Activated T-cell treated with anti-CD3 and anti-CD28 coated beads, Interleukin-2, amount 50 U/mL, for 4 hours (primary cell): Measurements from ENCODE around the gene VAMP3. TPM values are rescaled to one million over a fixed set of nuclear protein-coding genes. Genes with fewer than 3 reads are reported as not detected.
"Not testable (repeated sequence)": the region's sequence is repeated elsewhere in the genome, so short reads cannot be mapped to it uniquely, and the experiment has no call there.

Source experiments
- ATAC-seq, 2 donors: fragments of 200-7000 bp; cut with Tn5 transposase; one replicate each; pipeline ENCODE4 v1.10.0; 2021
- DNase-seq: peaks from one replicate; pipeline ENCODE4 v3.0.0-alpha.2; 2020
- H3K27me3 Mint-ChIP-seq: one replicate; pipeline ENCODE4 v1.8.0; 2021; ENCODE audit warnings: low read depth, mixed read lengths
- H3K36me3 Mint-ChIP-seq: one replicate; pipeline ENCODE4 v1.8.0; 2022; ENCODE audit warnings: mixed read lengths; ENCODE audit not compliant: insufficient read depth
- H3K4me1 Mint-ChIP-seq: one replicate; pipeline ENCODE4 v1.8.0; 2021; ENCODE audit warnings: low read depth, mixed read lengths
- H3K4me3 Mint-ChIP-seq: one replicate; pipeline ENCODE4 v1.8.0; 2021; ENCODE audit warnings: mild to moderate bottlenecking, moderate library complexity, mixed read lengths
- H3K9me3 Mint-ChIP-seq: one replicate; pipeline ENCODE4 v1.8.0; 2021; ENCODE audit warnings: mixed read lengths
- total RNA-seq, 3 donors: library from RNA; stranded (reverse); gene quantifications; one replicate each; pipeline ENCODE4 v1.2.1, GENCODE V29; 2021

VAMP3 gene
- total RNA-seq, 3 donors from 2014 or later, result 17.6 to 21.7 (median 20.2) TPM

DNA sequence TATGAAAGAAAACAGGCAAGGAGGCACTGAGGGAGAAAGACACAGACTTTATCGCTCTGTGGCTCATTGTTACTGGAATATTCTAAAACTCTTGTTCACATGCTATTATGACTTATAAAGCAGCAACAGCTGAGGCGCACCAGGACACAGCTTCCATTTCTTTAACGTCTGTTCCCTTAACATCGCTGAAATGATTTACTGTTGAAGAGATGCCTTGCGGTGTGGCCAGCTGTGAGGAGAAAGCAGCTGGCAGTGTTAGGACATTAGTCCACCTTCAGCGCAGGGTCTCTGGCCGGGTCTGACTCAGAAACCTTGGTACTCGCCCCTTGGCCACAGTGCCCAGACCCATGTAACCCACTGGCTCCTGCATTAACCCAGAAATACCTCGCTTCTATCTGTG lies 9.9 kb downstream of the VAMP3 start:
- DNase-seq, result no peak
- no peaks in the 10 kb centered on the region for H3K9me3 Mint-ChIP-seq
- no peaks in the 10 kb centered on the region for H3K27me3 Mint-ChIP-seq

GRCh38 chr1:7781501-7781900 lies 10.4 kb downstream of the VAMP3 start:
- H3K9me3 Mint-ChIP-seq, result no peaks in the 10 kb centered on the region
- peaks cover 25% of the 10 kb centered on the region for H3K4me1 Mint-ChIP-seq
- no peak overlapping the region for H3K4me3 Mint-ChIP-seq

More for the DNA sequence above, 9.9 kb downstream of the VAMP3 start:
- no peak overlapping the region for H3K4me3 Mint-ChIP-seq
- peaks cover 6% of the 10 kb centered on the region for H3K36me3 Mint-ChIP-seq
- ATAC-seq, result no peak
- peaks cover 25% of the 10 kb centered on the region for H3K4me1 Mint-ChIP-seq

DNA sequence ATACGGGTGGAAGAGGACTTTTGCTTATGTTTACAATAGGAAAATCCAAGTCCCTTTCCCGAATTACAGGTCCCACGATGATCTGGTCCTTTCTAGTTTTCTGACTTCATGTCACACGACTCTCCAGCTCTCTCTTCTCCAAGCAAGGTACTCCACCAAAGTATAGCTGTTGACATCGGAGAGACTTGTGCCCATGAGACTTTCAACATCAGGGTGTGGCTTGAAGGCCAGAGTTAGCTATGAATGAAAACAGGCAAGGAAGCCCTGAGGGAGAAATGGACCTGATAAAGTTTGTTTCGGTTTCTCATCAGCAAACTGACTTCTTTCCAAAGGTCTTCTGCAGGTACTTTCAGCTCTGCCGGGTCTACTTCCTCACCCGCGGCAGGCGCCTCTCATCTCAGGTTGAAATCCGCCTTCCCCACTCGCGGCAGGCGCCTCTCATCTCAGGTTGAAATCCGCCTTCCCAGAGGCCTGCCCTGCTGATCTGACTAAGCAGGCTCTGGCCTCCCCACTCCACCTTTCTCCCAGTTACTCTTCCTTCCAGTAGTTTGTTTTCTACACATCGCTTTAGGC lies 10.9 kb downstream of the VAMP3 start:
- peak overlapping the region; percentile 80 for H3K4me3 Mint-ChIP-seq
- peaks cover 25% of the 10 kb centered on the region for H3K4me1 Mint-ChIP-seq
- H3K9me3 Mint-ChIP-seq, result no peaks in the 10 kb centered on the region
- DNase-seq (peak; percentile 25), ATAC-seq (no peak)
- H3K27me3 Mint-ChIP-seq, result no peaks in the 10 kb centered on the region
- H3K36me3 Mint-ChIP-seq, result peaks cover 5% of the 10 kb centered on the region

More at GRCh38 chr1:7781501-7781900, 10.4 kb downstream of the VAMP3 start:
- no peak for ATAC-seq
- H3K36me3 Mint-ChIP-seq, result peaks cover 5% of the 10 kb centered on the region
- no peaks in the 10 kb centered on the region for H3K27me3 Mint-ChIP-seq
- DNase-seq, result no peak

- Mint-ChIP-seq H3K36me3 (peaks cover 7% of the 10 kb centered on the region), H3K4me3 (peak overlapping the region; percentile 80), H3K27me3 (no peaks in the 10 kb centered on the region), H3K9me3 (no peaks in the 10 kb centered on the region), H3K4me1 (peaks cover 25% of the 10 kb centered on the region)
- DNase-seq, result no peak
- peak; percentile 26 to 33 for ATAC-seq
Observed at GRCh38 chr1:7783178-7783711, 12.1 kb downstream of the VAMP3 start.

GRCh38 chr1:7783826-7784491 lies 12.9 kb downstream of the VAMP3 start, which contains the start of gene PER3:
TSS of gene PER3 (plus strand) at chr1:7784291. CDS start at chr1:7784878, 587 bp downstream.
- peak; percentile 88 for DNase-seq
- peaks cover 5% of the 10 kb centered on the region for H3K36me3 Mint-ChIP-seq

GRCh38 chr1:7784492-7785071 lies 13.5 kb downstream of the VAMP3 start:
- DNase-seq (peak; percentile 9), ATAC-seq (no peak)
- Mint-ChIP-seq H3K27me3 (no peaks in the 10 kb centered on the region), H3K4me3 (peak overlapping the region; percentile 47), H3K9me3 (no peaks in the 10 kb centered on the region), H3K36me3 (peaks cover 8% of the 10 kb centered on the region), H3K4me1 (peaks cover 25% of the 10 kb centered on the region)

More at GRCh38 chr1:7783826-7784491, 12.9 kb downstream of the VAMP3 start, which contains the start of gene PER3:
- H3K27me3 Mint-ChIP-seq, result no peaks in the 10 kb centered on the region
- peak; percentile 94 to 95 for ATAC-seq
- no peaks in the 10 kb centered on the region for H3K9me3 Mint-ChIP-seq
- peak within 1 kb of the TSS; percentile 80 for H3K4me3 Mint-ChIP-seq
- peaks cover 25% of the 10 kb centered on the region for H3K4me1 Mint-ChIP-seq

GRCh38 chr1:7785108-7785507 lies 14.0 kb downstream of the VAMP3 start:
- H3K27me3 Mint-ChIP-seq, result no peaks in the 10 kb centered on the region
- ATAC-seq (no peak), DNase-seq (no peak)
- peak overlapping the region; percentile 3 for H3K4me3 Mint-ChIP-seq
- H3K4me1 Mint-ChIP-seq, result peaks cover 25% of the 10 kb centered on the region
- H3K36me3 Mint-ChIP-seq, result peaks cover 14% of the 10 kb centered on the region
- H3K9me3 Mint-ChIP-seq, result peaks cover 4% of the 10 kb centered on the region

DNA sequence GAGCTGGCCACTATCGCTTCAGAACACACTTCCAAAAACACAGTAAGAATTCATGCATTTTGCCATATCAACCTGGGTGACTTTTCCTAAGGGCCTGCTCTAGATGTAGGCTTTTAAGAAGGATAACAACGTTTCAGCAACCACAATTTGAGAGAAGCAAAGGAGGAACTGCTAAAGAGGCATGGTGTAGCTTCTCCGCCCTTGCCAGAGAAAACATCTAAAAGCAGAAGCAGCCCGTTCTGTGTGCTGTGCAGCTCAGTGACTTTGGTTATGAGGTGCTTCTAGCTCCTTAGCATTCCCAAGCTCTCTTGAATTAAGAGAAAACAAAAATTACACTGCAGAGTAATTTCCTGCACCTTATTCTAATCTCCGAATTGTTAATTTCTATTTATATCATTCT lies 15.7 kb downstream of the VAMP3 start:
- DNase-seq (no peak), ATAC-seq (no peak)
- Mint-ChIP-seq H3K9me3 (peaks cover 13% of the 10 kb centered on the region), H3K4me3 (no peak overlapping the region), H3K4me1 (peaks cover 19% of the 10 kb centered on the region), H3K27me3 (no peaks in the 10 kb centered on the region), H3K36me3 (peaks cover 28% of the 10 kb centered on the region)

- Mint-ChIP-seq H3K27me3 (no peaks in the 10 kb centered on the region), H3K9me3 (peaks cover 14% of the 10 kb centered on the region), H3K4me3 (no peak overlapping the region), H3K4me1 (peaks cover 4% of the 10 kb centered on the region), H3K36me3 (peaks cover 30% of the 10 kb centered on the region)
- ATAC-seq (no peak), DNase-seq (no peak)
Observed at GRCh38 chr1:7789828-7790227, 18.7 kb downstream of the VAMP3 start.

DNA sequence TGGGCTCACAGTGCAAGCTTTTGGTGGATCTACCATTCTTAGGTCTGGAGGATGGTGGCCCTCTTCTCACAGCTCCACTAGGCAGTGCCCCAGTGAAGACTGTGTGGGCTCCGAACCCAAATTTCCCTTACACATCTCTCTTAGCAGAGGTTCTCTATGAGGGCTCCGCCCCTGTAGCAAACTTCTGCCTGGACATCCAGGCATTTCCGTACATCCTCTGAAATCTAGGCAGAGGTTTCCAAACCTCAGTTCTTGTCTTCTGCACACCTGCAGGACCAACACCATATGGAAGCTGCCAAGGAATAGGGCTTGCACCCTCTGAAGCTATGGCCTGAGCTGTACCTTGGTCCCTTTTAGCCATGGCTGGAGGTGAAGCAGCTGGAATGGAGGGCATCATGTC lies 19.9 kb downstream of the VAMP3 start:
- ATAC-seq, H3K4me1 Mint-ChIP-seq, H3K4me3 Mint-ChIP-seq, DNase-seq, H3K27me3 Mint-ChIP-seq: not testable (repeated sequence)
- Mint-ChIP-seq H3K9me3 (peaks cover 14% of the 10 kb centered on the region), H3K36me3 (peaks cover 35% of the 10 kb centered on the region)

DNA sequence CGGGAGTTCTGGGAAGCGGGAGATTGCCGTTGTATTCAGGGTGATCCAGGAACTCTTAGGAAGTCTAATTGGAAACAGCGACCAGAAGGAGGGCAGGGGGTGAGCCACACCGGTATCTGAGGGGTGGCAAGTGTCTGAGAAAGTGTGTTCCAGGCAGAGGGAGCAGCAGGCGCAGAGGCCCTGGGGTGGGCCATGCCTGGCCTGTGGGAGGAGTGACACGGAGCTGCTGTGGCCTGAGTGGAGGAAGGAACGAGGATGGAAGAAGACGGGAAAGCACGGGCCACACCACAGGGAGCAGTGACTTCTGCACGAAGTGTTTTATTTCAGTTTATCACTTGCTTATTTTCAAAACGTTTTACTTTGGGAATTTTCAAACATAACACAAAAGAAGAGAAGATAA lies 24.3 kb downstream of the VAMP3 start:
- Mint-ChIP-seq H3K9me3 (peaks cover 6% of the 10 kb centered on the region), H3K4me3 (no peak overlapping the region), H3K4me1 (no peaks in the 10 kb centered on the region), H3K27me3 (no peaks in the 10 kb centered on the region), H3K36me3 (peaks cover 27% of the 10 kb centered on the region)
- ATAC-seq, result no peak
- DNase-seq, result no peak

- no peaks in the 10 kb centered on the region for H3K4me1 Mint-ChIP-seq
- no peak overlapping the region for H3K4me3 Mint-ChIP-seq
- H3K36me3 Mint-ChIP-seq, result peaks cover 10% of the 10 kb centered on the region
- ATAC-seq, result no peak
- DNase-seq, result no peak
- H3K9me3 Mint-ChIP-seq, result no peaks in the 10 kb centered on the region
- H3K27me3 Mint-ChIP-seq, result no peaks in the 10 kb centered on the region
Observed at GRCh38 chr1:7805460-7805859, 34.4 kb downstream of the VAMP3 start.

DNA sequence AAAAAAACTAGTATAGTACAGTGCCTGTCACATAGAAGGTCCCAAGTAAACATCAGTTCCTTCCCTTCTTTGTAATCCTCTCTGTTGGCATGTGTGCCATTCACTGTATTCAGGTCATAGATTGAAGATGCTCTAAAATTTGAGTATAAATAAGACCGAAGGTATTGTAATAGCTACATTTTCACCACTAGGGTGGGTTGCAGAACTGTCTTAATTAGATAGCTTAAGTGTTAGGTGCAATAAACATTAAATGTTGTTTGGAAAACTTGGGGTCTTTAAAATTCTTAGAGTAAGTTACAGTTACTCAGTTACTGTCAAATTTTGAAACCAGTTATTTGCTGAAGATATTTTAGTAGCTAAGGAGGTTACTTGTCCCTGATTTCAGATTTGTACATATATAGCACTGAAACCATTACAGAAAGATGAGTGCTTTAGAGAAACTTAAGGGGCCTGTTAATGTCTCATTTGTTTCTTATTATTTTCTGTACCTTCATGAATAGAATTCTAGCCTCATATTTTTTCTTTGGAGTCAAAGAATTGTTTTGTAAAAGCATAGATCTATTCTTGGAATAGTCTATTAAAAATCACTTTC lies 37.3 kb downstream of the VAMP3 start:
- Mint-ChIP-seq H3K27me3 (no peaks in the 10 kb centered on the region), H3K4me1 (no peaks in the 10 kb centered on the region), H3K36me3 (peaks cover 28% of the 10 kb centered on the region), H3K9me3 (peaks cover 6% of the 10 kb centered on the region), H3K4me3 (no peak overlapping the region)
- ATAC-seq, result peak in 1 of 2 donors; percentile 50
- no peak for DNase-seq

DNA sequence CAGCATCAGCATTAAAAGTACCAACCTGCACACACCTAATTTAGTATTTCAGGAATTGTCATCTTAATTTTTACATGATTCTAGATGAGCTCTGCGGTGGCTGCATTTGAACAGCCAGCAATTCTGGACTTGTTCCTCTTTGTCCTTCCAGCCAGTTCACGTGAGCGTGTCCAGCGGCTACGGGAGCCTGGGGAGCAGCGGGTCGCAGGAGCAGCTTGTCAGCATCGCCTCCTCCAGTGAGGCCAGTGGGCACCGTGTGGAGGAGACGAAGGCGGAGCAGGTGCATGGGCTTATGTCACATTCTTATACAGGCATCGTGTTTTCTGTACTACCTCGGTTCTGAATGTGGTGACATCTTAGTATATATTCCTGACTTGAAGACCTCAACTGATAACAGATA lies 38.6 kb downstream of the VAMP3 start:
- H3K4me3 Mint-ChIP-seq, result no peak overlapping the region
- H3K36me3 Mint-ChIP-seq, result peaks cover 37% of the 10 kb centered on the region
- no peaks in the 10 kb centered on the region for H3K27me3 Mint-ChIP-seq
- no peak for DNase-seq
- H3K9me3 Mint-ChIP-seq, result peaks cover 16% of the 10 kb centered on the region
- H3K4me1 Mint-ChIP-seq, result no peaks in the 10 kb centered on the region
- no peak for ATAC-seq
